Stimulated activated memory B cell treated with anti-CD40 and anti-IgM and Interleukin-4, amounts not matched to agents 10 μg/mL and 1 μg/mL and 100 μg/mL, for 72 hours (primary cell): ENCODE measurements around the gene OGN.

ENCODE experiments used
- ATAC-seq: fragments of 150-1000 bp; cut with Tn5 transposase; 2 replicates; pipeline ENCODE4 v1.10.0; 2021
- H3K27ac Mint-ChIP-seq: one replicate; pipeline ENCODE4 v1.8.0; 2022; ENCODE audit warnings: mild to moderate bottlenecking, mixed read lengths
- H3K27me3 Mint-ChIP-seq: one replicate; pipeline ENCODE4 v1.8.0; 2022; ENCODE audit warnings: mixed read lengths
- H3K36me3 Mint-ChIP-seq: one replicate; pipeline ENCODE4 v1.8.0; 2022; ENCODE audit warnings: mixed read lengths
- H3K4me1 Mint-ChIP-seq: one replicate; pipeline ENCODE4 v1.8.0; 2022; ENCODE audit warnings: mixed read lengths
- H3K4me3 Mint-ChIP-seq: one replicate; pipeline ENCODE4 v1.8.0; 2022; ENCODE audit warnings: mild to moderate bottlenecking, moderate library complexity, mixed read lengths
- H3K9me3 Mint-ChIP-seq: one replicate; pipeline ENCODE4 v1.8.0; 2022; ENCODE audit warnings: mixed read lengths

Gene OGN, protein sequence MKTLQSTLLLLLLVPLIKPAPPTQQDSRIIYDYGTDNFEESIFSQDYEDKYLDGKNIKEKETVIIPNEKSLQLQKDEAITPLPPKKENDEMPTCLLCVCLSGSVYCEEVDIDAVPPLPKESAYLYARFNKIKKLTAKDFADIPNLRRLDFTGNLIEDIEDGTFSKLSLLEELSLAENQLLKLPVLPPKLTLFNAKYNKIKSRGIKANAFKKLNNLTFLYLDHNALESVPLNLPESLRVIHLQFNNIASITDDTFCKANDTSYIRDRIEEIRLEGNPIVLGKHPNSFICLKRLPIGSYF

DNA sequence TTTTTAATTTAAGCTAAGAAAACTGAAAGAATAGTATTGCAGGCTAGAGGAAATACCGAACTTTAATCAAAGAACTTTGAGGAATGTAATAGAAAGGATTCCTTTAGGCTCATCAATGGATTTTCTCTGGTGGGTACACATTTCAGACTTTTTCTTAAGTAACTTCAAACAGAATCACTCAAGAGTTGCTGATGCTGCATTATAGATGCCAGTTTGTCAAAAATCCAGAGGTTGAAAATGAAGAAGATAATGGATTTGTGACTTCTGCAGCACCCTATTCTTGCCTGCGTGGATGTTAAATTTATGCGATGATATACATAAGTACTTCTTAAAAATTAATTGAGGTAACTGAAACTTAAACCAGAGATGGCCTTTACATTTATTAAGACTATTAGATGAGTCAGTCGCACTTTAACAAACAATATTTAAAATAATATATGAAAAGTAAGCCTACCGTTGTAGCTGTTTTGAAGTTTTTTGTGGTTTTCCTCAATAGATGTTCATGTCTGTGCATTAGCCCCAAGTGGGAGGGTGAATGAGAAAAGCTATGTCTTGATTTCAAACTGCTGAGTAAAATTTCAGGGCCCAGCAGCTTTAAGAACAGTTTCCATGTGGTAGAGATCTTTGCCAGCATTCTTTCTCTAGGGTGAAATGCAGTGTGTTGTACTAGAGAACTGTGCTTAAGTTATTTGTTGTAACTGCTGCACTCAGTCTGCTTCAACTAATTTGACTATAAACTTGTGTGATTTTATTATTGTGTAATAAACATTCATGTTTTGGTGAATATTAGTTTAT lies at the start of gene OGN:
TSS of gene OGN (minus strand) at position 537 of the 795 bp plus-strand sequence. CDS start 1,171 bp downstream, outside the sequence.
- Mint-ChIP-seq H3K4me1 (peaks cover 19% of the 10 kb centered on the region), H3K27ac (no peak within 1 kb of the TSS), H3K27me3 (no peaks in the 10 kb centered on the region), H3K36me3 (peaks cover 6% of the 10 kb centered on the region), H3K9me3 (no peaks in the 10 kb centered on the region), H3K4me3 (no peak within 1 kb of the TSS)
- no peak for ATAC-seq

DNA sequence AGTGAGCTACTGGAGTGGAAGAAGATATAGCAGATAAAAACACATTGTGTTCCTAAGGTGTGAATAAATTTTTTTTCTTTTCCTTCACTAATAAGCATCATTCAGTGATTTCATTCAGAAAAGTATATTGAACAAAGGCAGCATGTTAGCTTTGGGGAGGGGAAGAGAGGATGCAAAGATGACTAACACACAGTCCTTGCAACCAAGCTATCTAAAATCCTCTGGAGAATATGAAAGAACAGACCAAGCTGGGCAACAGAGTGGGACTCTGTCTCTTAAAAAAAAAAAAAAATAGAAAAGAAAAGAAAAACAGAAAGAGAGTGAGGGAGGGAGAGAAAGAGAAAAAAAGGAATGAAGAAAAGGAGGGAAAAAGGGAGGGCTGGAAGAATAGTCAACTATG lies 42.2 kb upstream of the OGN start:
- H3K27me3 Mint-ChIP-seq, result no peaks in the 10 kb centered on the region
- H3K4me1 Mint-ChIP-seq, result no peaks in the 10 kb centered on the region
- H3K4me3 Mint-ChIP-seq, result no peak overlapping the region
- H3K36me3 Mint-ChIP-seq, result no peaks in the 10 kb centered on the region
- H3K9me3 Mint-ChIP-seq, result no peaks in the 10 kb centered on the region
- no peak for ATAC-seq
- no peak overlapping the region for H3K27ac Mint-ChIP-seq

DNA sequence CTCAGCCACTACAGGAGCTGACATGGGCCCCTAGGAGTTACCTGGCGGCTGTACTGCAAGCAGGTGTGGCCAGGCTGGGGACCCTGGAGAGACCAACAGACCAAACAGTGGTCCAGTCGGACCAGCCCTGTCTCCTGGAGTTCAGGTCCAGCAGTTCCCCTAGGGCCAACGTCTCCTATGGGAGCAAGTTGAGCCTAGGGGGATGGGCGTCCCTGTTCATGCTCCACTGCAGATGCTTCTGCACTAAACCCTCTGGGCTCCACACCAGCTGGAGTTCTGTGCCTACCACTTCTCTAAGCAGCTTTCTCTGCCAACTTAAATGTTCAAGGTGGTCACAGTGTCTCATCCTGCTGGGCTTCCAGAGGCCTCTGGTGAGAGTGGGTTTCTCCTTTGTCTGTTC lies 40.5 kb upstream of the OGN start:
- H3K27ac Mint-ChIP-seq, result no peak overlapping the region
- no peaks in the 10 kb centered on the region for H3K27me3 Mint-ChIP-seq
- no peaks in the 10 kb centered on the region for H3K4me1 Mint-ChIP-seq
- H3K36me3 Mint-ChIP-seq, result no peaks in the 10 kb centered on the region
- no peak overlapping the region for H3K4me3 Mint-ChIP-seq
- no peak for ATAC-seq
- H3K9me3 Mint-ChIP-seq, result no peaks in the 10 kb centered on the region

DNA sequence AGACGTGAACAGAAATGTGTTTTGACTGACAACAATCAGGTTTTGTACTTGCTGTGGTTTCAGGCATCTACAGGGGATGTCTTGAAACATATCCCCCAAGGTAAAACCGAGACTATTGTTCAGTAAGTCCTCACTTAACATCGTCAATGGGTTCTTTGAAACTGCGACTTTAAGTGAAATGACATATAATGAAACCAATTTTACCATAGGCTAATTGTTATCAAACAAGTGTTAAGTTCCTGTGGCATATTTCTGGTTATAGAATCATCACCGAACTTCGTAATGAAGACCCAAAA lies 36.3 kb upstream of the OGN start:
- Mint-ChIP-seq H3K4me1 (no peaks in the 10 kb centered on the region), H3K36me3 (no peaks in the 10 kb centered on the region), H3K27ac (no peak overlapping the region), H3K9me3 (no peaks in the 10 kb centered on the region), H3K27me3 (no peaks in the 10 kb centered on the region), H3K4me3 (no peak overlapping the region)
- ATAC-seq, result no peak

DNA sequence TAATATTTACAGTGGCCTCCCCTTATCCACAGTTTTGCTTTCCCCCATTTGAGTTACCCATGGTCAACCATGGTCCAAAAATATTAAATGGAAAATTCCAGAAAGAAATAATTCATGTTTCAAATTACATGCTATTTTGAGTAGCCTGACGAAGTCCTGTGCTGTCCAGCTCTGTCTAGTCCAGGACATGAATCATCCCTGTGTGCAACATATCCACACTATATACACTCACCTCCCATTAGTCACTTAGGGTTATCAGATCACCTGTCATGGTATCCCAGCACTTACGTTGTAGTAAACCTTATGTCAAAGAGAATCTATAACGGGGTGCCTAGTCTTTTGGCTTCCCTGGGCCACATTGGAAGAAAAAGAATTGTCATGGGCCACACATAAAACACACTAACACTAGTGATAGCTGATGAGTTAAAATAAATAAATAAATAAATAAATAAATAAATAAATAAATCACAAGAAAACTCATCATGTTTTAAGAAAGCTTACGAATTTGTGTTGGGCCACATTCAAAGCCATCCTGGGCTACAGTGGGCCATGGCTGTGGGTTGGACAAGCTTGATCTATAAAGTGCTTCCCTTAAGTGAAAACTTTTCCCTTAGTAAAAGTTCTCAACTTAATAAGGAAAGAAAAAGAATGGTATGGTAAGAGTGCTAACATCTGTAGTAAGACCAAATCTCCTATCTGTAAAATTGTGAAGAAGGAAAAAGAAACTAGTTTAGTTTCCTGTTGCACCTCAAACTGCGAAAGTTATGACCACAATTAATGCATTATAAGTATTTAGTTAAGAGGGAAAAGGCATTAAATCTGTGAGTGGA lies 35.8 kb upstream of the OGN start:
- ATAC-seq, result no peak
- no peaks in the 10 kb centered on the region for H3K9me3 Mint-ChIP-seq
- H3K36me3 Mint-ChIP-seq, result no peaks in the 10 kb centered on the region
- H3K4me3 Mint-ChIP-seq, result no peak overlapping the region
- no peak overlapping the region for H3K27ac Mint-ChIP-seq
- no peaks in the 10 kb centered on the region for H3K27me3 Mint-ChIP-seq
- no peaks in the 10 kb centered on the region for H3K4me1 Mint-ChIP-seq

DNA sequence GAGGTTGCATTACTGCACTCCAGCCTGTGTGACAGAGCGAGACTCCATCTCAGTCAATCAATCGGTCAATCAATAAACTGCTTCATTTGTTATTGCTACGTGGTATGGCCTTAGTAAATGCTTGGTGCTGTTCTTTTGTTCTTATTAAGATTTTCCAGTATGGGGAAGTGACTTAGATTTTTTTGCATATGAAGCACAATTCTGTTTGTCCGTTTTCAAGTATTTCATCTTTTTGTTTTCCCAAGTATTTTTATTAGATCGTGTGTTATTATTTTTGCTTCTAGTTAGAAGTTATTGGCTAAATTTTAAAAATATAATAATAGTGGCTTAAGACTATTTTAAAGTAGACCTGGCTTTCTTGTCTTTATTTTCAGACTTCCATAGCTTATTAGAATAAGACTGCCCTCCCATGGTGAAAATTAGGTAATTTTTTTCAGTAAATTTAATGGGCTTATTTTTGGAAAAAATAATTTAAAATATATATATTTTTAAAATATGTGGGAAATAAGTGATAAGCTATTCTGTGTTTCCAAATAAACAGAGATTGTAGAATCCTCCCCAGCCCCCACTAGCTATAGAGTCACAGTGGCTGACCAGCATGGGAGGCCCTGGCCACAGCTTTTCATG lies 34.6 kb upstream of the OGN start:
- no peaks in the 10 kb centered on the region for H3K27me3 Mint-ChIP-seq
- H3K4me3 Mint-ChIP-seq, result no peak overlapping the region
- ATAC-seq, result no peak
- no peaks in the 10 kb centered on the region for H3K36me3 Mint-ChIP-seq
- no peaks in the 10 kb centered on the region for H3K4me1 Mint-ChIP-seq
- no peak overlapping the region for H3K27ac Mint-ChIP-seq
- no peaks in the 10 kb centered on the region for H3K9me3 Mint-ChIP-seq

DNA sequence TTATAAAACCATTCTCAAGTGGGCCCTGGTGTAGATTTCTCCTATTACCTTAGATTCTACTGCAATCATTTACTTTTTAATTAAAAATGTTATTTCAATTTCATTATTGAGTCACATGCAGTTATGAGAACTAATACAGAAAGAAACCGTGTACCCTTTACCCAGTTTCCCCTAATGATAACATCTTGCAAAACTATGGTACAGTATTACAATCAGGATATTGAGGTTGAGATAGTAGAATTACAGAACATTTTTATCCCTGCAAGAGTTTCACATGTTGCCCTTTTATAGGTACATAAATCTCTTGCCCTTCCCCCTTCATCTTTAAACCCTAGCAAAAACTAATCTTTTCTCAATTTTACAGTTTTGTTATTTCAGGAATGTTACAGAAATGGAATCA lies 30.9 kb upstream of the OGN start:
- Mint-ChIP-seq H3K27ac (no peak overlapping the region), H3K4me1 (no peaks in the 10 kb centered on the region), H3K9me3 (no peaks in the 10 kb centered on the region), H3K36me3 (peaks cover 6% of the 10 kb centered on the region), H3K27me3 (no peaks in the 10 kb centered on the region), H3K4me3 (no peak overlapping the region)
- ATAC-seq, result no peak

DNA sequence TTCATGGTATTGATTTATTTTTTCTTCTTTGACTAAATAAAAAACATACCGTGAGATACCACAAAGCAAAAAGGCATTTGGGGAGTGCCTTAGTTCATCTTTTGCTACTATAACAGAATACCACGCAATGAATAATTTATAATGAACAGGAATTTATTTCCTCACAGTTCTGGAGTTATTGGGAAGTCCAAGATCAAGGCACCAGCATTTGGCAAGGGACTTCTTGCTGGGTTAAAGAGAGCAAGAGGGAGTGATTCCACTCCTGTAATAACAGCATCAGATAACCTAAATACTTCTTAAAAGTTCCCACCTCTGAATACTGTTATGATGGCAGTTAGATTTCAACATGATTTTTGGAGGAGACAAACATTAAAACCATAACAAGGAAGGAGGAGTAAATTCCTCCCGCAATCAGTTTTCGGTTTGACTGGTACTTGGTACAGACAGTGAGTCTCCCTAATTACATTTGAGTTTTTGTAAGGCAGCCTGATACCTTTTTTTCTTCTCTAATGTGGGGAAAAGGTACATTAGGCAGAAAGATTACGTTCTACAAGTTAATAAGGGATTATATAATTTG lies 28.7 kb upstream of the OGN start:
- Mint-ChIP-seq H3K27me3 (no peaks in the 10 kb centered on the region), H3K36me3 (peaks cover 6% of the 10 kb centered on the region), H3K4me3 (no peak overlapping the region), H3K4me1 (no peaks in the 10 kb centered on the region), H3K27ac (no peak overlapping the region), H3K9me3 (no peaks in the 10 kb centered on the region)
- ATAC-seq, result no peak

DNA sequence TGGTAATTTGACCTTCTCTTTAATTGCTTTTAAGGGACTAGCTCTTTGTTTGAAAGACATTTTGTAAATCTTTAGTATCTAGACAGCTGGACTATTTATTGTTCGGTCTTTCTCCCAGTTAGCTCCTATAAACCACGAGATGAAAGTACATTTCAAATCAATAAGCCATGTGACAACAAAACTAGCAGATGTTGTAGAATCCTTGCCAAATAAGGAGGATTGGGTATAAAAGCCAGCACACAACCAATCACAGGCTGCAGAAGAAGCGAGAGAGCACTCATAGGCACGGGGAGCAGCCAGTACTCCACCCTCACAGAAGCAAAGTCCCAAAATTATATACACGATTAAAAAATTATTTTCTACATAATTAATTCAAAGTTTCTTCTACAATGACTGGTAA lies 28.0 kb upstream of the OGN start:
- no peak overlapping the region for H3K27ac Mint-ChIP-seq
- H3K27me3 Mint-ChIP-seq, result no peaks in the 10 kb centered on the region
- H3K9me3 Mint-ChIP-seq, result no peaks in the 10 kb centered on the region

DNA sequence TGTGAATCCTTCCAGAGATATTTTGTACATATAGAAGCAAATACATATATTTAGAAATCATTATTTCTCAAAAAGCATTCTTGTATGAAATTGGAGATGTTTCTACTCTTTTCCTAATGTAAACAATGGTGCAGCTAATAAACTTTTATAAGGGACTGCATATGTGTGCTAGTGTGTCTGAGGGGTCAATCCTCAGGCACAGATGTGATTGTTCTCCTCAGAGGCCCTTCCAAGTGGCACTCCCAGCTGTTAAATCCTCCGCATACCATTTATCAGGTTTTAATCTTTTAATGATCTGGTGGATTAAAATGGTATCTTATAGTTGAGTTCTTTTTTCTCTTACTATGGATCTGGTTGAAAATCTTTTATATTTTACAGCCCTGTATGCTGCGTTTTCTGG lies 25.5 kb upstream of the OGN start:
- no peak for ATAC-seq
- no peak overlapping the region for H3K4me3 Mint-ChIP-seq
- H3K27me3 Mint-ChIP-seq, result no peaks in the 10 kb centered on the region
- H3K27ac Mint-ChIP-seq, result no peak overlapping the region
- no peaks in the 10 kb centered on the region for H3K4me1 Mint-ChIP-seq
- no peaks in the 10 kb centered on the region for H3K9me3 Mint-ChIP-seq
- peaks cover 6% of the 10 kb centered on the region for H3K36me3 Mint-ChIP-seq

More for the DNA sequence above, 28.0 kb upstream of the OGN start:
- H3K4me1 Mint-ChIP-seq, result no peaks in the 10 kb centered on the region
- H3K4me3 Mint-ChIP-seq, result no peak overlapping the region
- ATAC-seq, result no peak
- H3K36me3 Mint-ChIP-seq, result peaks cover 6% of the 10 kb centered on the region

DNA sequence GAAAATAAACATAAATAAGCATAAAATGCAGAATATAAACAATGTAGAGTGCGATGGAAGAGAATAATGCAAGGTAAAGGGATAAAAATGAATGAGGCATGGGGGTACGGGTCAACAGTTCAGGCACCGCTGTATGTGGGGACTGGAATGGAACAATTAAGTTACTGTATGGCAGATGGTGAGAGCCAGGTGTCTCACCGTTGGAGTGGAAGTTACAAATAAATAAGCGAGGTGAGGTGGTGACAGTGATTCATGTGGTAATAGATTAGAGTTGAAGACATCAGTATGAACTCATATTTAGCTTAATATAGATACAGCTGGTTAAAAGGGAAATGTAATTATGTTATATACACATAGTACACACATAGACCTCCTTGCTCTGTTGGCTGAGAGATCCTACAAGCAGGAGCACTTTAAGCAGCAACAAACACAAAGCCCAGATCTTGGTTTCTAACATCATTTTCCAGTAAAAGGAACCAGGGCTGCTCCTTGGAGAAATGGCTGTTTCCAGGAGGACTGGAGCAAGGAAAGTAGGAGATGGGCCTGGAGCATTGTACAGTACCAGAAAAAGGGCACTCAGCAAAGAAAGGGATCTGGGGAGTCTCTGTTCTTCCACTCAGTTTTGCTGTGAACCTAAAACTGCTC lies 22.2 kb upstream of the OGN start:
- H3K9me3 Mint-ChIP-seq, result no peaks in the 10 kb centered on the region
- H3K36me3 Mint-ChIP-seq, result peaks cover 6% of the 10 kb centered on the region

DNA sequence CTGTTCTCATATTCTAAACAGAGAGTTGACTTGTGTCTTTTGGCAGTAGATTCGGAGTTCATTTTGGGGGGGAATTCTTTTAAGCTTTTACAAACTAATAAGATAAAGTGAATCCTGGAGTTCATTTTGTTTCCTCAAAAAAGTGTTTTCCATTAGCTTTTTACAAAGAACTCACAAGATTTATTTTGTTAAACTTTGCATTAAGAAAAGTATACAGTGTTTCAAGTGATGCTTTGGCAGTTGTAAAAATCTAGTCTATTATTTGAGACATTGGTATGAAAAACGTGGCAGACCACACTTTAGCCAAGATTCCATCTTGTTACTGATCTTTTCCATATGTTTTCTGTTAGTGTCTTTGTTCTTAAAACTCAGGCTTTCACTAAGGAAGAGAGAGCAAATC lies 21.1 kb upstream of the OGN start:
- Mint-ChIP-seq H3K36me3 (peaks cover 2% of the 10 kb centered on the region), H3K4me3 (no peak overlapping the region), H3K27me3 (no peaks in the 10 kb centered on the region), H3K4me1 (no peaks in the 10 kb centered on the region), H3K9me3 (no peaks in the 10 kb centered on the region), H3K27ac (no peak overlapping the region)
- ATAC-seq, result no peak

More for the DNA sequence above, 22.2 kb upstream of the OGN start:
- ATAC-seq, result no peak
- Mint-ChIP-seq H3K4me3 (no peak overlapping the region), H3K27ac (no peak overlapping the region), H3K4me1 (no peaks in the 10 kb centered on the region), H3K27me3 (no peaks in the 10 kb centered on the region)

DNA sequence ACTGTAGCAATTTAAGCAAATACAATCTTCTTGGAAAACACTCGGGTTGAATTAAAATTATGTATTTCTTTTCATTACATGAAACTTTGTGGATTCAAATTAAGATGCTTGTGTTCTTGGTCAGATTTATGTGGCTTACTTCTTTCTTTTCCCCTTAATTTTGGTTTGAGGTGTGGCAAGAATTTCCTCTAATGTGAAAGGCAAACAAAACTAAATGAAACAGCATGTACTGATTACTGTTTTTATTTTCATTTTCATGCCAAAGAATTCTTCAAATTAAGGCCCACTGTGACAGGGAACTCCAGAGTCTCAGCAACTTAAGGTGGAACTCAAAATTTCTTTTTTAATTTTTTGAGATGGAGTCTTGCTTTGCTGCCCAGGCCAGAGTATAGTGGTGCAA lies 20.0 kb upstream of the OGN start, which contains the start of gene OMD:
TSS of gene OMD (minus strand) at position 132 of the 400 bp plus-strand sequence. CDS start 6,913 bp downstream, outside the sequence.
- ATAC-seq, result no peak
- H3K27ac Mint-ChIP-seq, result no peak within 1 kb of the TSS
- H3K27me3 Mint-ChIP-seq, result no peaks in the 10 kb centered on the region
- no peak within 1 kb of the TSS for H3K4me3 Mint-ChIP-seq
- H3K36me3 Mint-ChIP-seq, result no peaks in the 10 kb centered on the region
- no peaks in the 10 kb centered on the region for H3K9me3 Mint-ChIP-seq
- no peaks in the 10 kb centered on the region for H3K4me1 Mint-ChIP-seq

DNA sequence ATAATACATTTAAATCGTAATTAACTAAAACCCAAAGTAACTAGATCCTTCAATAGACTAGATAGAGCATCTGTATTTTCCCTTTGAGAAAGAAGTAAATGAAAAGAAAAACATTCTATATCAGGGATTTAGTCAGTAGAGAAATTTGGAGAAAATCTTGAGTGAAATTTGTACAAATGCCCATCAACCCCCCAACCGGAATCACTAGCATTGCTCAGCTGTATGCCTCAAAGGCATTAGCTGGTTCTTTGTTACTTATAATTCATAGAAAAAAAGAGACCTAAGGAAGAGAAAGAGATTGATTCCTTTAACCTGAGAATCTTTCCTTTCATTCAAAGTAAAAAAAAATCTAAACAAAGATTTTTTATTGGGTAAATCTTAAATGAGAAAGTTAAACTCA lies 19.2 kb upstream of the OGN start:
- Mint-ChIP-seq H3K4me3 (no peak overlapping the region), H3K9me3 (no peaks in the 10 kb centered on the region), H3K4me1 (no peaks in the 10 kb centered on the region), H3K36me3 (no peaks in the 10 kb centered on the region), H3K27ac (no peak overlapping the region), H3K27me3 (no peaks in the 10 kb centered on the region)
- no peak for ATAC-seq
